ENCODE results near the gene CHRNG.

Gene CHRNG

DNA sequence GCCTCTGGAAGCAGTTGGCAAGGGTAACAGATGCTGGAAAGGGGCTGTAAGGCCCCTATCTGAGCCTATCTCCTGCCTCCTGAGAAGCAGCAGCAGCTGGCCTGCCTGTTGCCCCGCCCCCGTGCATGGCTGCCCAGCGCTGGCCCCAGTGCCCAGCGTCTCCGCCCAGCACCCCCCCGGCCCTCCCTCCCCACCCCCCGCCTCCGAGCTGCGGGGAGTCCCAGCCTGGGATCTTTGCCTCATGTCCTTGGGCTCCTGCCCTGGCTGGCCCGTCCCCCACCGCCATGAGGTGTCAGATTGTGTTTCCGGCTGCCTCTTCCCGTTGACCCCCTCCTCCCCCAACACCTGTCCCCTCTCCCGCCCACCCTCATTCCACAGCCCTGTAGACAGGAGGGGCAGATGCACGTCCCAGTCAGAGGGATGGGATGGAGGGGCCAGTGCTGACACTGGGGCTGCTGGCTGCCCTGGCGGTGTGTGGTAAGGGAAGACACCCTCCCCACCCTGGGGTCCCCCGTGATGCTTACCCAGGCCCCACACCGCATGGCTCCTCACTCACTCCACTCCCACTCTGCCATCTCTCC, 13.6 kb upstream of the CHRNG start, which contains the start of gene CHRND:
Gene CHRND, plus strand, starts transcription at position 370 of the 581 bp plus-strand sequence. Its CDS starts 56 bp downstream, at position 426.
- Histone ChIP-seq H2BK120ac (ENCODE audit: low read depth, low read length) (no peak within 1 kb of the TSS), H3K14ac (ENCODE audit: low read length in 2 of 2) (no peak within 1 kb of the TSS), H3K27ac (ENCODE audit: low read length, poor library complexity, severe bottlenecking) (no peak within 1 kb of the TSS), H2BK15ac (ENCODE audit: low read depth, poor library complexity, severe bottlenecking) (no peak within 1 kb of the TSS), H3K18ac (ENCODE audit: low read depth in 1 of 2, low read length in 2 of 2) (no peak within 1 kb of the TSS), H3K23ac (ENCODE audit: low read length in 2 of 2) (no peak within 1 kb of the TSS), H2AFZ (ENCODE audit: low read depth, low read length) (no peak within 1 kb of the TSS), H3K4me1 (ENCODE audit: control insufficient read depth, insufficient read depth, low read depth, low read length) (peaks cover 20% of the 10 kb centered on the region), H3K79me1 (replicated peaks; ENCODE audit: low read length, poor library complexity, severe bottlenecking) (no peaks in the 10 kb centered on the region), H3K4me2 (ENCODE audit: low read length, poor library complexity, severe bottlenecking) (no peak within 1 kb of the TSS), H2BK12ac (ENCODE audit: low read length in 2 of 2) (no peak within 1 kb of the TSS), H4K8ac (ENCODE audit: low read length) (no peak within 1 kb of the TSS), H2BK5ac (ENCODE audit: low read depth, low read length, poor library complexity, severe bottlenecking) (no peak within 1 kb of the TSS), H4K91ac (ENCODE audit: low read length) (no peak within 1 kb of the TSS), H3K4me3 (ENCODE audit: insufficient read depth in 1 of 2, low read depth in 1 of 2, low read length in 2 of 2) (no peak within 1 kb of the TSS), H2AK5ac (ENCODE audit: low read length, severe bottlenecking) (no peak within 1 kb of the TSS), H3K27me3 (ENCODE audit: control insufficient read depth in 1 of 2, insufficient read depth in 1 of 2, low read length in 2 of 2) (peaks cover 57 to 87% of the 10 kb centered on the region in 2 experiments), H3K9ac (ENCODE audit: low read length) (no peak within 1 kb of the TSS), H3K9me3 (ENCODE audit: control insufficient read depth, low read length) (no peaks in the 10 kb centered on the region), H3K4ac (ENCODE audit: low read depth in 1 of 2, low read length in 2 of 2) (no peak within 1 kb of the TSS), H3K36me3 (ENCODE audit: control insufficient read depth in 1 of 2, insufficient read depth in 2 of 2, low read depth in 1 of 2, low read length in 2 of 2) (no peaks in the 10 kb centered on the region)
- no peak for DNase-seq
- WGBS, result 35% methylated on average over 15 of the region's 18 CpGs

DNA sequence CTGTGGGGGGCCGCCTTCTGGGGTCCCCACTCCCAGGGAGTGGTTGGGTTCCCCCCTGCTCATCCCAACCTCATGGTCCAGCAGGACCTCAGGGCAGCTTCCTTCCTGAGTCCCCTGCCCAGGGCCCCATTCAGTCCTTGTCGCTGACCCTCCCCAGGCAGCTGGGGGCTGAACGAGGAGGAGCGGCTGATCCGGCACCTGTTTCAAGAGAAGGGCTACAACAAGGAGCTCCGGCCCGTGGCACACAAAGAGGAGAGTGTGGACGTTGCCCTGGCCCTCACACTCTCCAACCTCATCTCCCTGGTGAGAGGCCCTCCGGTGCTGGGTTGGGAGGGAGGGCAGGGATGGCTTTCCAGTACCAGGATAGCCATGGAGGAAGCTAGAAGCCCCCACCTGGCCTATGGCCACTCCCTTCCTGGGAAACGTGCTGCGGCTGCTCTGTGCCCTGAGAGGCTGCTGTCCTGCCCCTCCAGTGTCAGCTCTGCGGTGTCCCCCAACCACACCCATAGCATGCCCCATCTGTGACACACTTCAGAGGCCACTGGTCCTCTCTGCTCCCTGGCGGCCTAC, 13.0 kb upstream of the CHRNG start:
- Histone ChIP-seq H4K91ac (ENCODE audit: low read length) (no peak overlapping the region), H3K79me1 (replicated peaks; ENCODE audit: low read length, poor library complexity, severe bottlenecking) (no peaks in the 10 kb centered on the region), H3K4me1 (ENCODE audit: control insufficient read depth, insufficient read depth, low read depth, low read length) (peaks cover 20% of the 10 kb centered on the region), H3K14ac (ENCODE audit: low read length in 2 of 2) (no peak overlapping the region), H3K23ac (ENCODE audit: low read length in 2 of 2) (no peak overlapping the region), H3K36me3 (ENCODE audit: control insufficient read depth in 1 of 2, insufficient read depth in 2 of 2, low read depth in 1 of 2, low read length in 2 of 2) (no peaks in the 10 kb centered on the region), H2BK120ac (ENCODE audit: low read depth, low read length) (no peak overlapping the region), H3K9ac (ENCODE audit: low read length) (no peak overlapping the region), H2AFZ (ENCODE audit: low read depth, low read length) (no peak overlapping the region), H2BK12ac (ENCODE audit: low read length in 2 of 2) (no peak overlapping the region), H2BK5ac (ENCODE audit: low read depth, low read length, poor library complexity, severe bottlenecking) (no peak overlapping the region), H4K8ac (ENCODE audit: low read length) (no peak overlapping the region), H2AK5ac (ENCODE audit: low read length, severe bottlenecking) (no peak overlapping the region), H3K4me3 (ENCODE audit: insufficient read depth in 1 of 2, low read depth in 1 of 2, low read length in 2 of 2) (no peak overlapping the region), H3K4ac (ENCODE audit: low read depth in 1 of 2, low read length in 2 of 2) (no peak overlapping the region), H3K4me2 (ENCODE audit: low read length, poor library complexity, severe bottlenecking) (no peak overlapping the region), H2BK15ac (ENCODE audit: low read depth, poor library complexity, severe bottlenecking) (no peak overlapping the region), H3K18ac (ENCODE audit: low read depth in 1 of 2, low read length in 2 of 2) (no peak overlapping the region), H3K27ac (ENCODE audit: low read length, poor library complexity, severe bottlenecking) (no peak overlapping the region), H3K27me3 (ENCODE audit: control insufficient read depth in 1 of 2, insufficient read depth in 1 of 2, low read length in 2 of 2) (peaks cover 51 to 87% of the 10 kb centered on the region in 2 experiments), H3K9me3 (ENCODE audit: control insufficient read depth, low read length) (no peaks in the 10 kb centered on the region)
- WGBS, result 82% methylated on average over 11 of the region's 13 CpGs
- DNase-seq, result no peak

DNA sequence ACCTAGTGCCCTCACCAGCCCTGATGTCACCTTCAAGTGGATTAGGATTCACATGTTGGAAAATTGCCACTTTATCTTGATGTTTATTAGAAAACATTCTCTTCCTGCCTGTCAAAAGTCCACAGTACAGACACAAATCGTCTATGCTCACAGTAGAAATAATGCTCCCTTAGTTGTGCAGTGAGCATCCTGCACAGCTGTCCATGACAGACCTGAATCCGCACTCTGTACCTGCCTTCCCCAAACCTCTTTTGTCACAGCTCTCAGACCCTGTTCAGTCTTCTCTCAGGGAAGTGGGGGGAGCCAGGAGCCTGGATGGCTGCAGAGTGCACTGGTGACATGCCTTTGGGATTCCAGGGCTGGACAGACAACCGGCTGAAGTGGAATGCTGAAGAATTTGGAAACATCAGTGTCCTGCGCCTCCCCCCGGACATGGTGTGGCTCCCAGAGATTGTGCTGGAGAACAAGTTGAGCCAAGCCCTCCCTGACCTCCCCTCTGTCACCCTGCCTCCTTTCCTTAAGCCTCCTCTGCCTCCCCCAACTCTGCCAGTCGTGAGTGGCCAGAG, 11.5 kb upstream of the CHRNG start:
- no peak overlapping the region for H4K91ac ChIP-seq (ENCODE audit: low read length)
- H3K4me3 ChIP-seq (ENCODE audit: insufficient read depth in 1 of 2, low read depth in 1 of 2, low read length in 2 of 2), result no peak overlapping the region
- no peak overlapping the region for H2BK15ac ChIP-seq (ENCODE audit: low read depth, poor library complexity, severe bottlenecking)
- H2BK12ac ChIP-seq (ENCODE audit: low read length in 2 of 2), result no peak overlapping the region
- no peaks in the 10 kb centered on the region for H3K9me3 ChIP-seq (ENCODE audit: control insufficient read depth, low read length)
- no peak overlapping the region for H2AFZ ChIP-seq (ENCODE audit: low read depth, low read length)
- no peak overlapping the region for H2AK5ac ChIP-seq (ENCODE audit: low read length, severe bottlenecking)
- H3K4me1 ChIP-seq (ENCODE audit: control insufficient read depth, insufficient read depth, low read depth, low read length), result peaks cover 11% of the 10 kb centered on the region
- DNase-seq, result no peak
- no peak overlapping the region for H3K18ac ChIP-seq (ENCODE audit: low read depth in 1 of 2, low read length in 2 of 2)
- H3K79me1 ChIP-seq (replicated peaks; ENCODE audit: low read length, poor library complexity, severe bottlenecking), result no peaks in the 10 kb centered on the region
- H3K14ac ChIP-seq (ENCODE audit: low read length in 2 of 2), result no peak overlapping the region
- H3K4ac ChIP-seq (ENCODE audit: low read depth in 1 of 2, low read length in 2 of 2), result no peak overlapping the region
- no peak overlapping the region for H2BK5ac ChIP-seq (ENCODE audit: low read depth, low read length, poor library complexity, severe bottlenecking)
- H3K36me3 ChIP-seq (ENCODE audit: control insufficient read depth in 1 of 2, insufficient read depth in 2 of 2, low read depth in 1 of 2, low read length in 2 of 2), result no peaks in the 10 kb centered on the region
- H2BK120ac ChIP-seq (ENCODE audit: low read depth, low read length), result no peak overlapping the region
- H3K23ac ChIP-seq (ENCODE audit: low read length in 2 of 2), result no peak overlapping the region
- no peak overlapping the region for H3K27ac ChIP-seq (ENCODE audit: low read length, poor library complexity, severe bottlenecking)
- H3K27me3 ChIP-seq (ENCODE audit: control insufficient read depth in 1 of 2, insufficient read depth in 1 of 2, low read length in 2 of 2), result peaks cover 40 to 79% of the 10 kb centered on the region in 2 experiments
- WGBS, result 77% methylated on average over 5 of the region's 6 CpGs
- H4K8ac ChIP-seq (ENCODE audit: low read length), result no peak overlapping the region
- H3K4me2 ChIP-seq (ENCODE audit: low read length, poor library complexity, severe bottlenecking), result no peak overlapping the region
- no peak overlapping the region for H3K9ac ChIP-seq (ENCODE audit: low read length)

DNA sequence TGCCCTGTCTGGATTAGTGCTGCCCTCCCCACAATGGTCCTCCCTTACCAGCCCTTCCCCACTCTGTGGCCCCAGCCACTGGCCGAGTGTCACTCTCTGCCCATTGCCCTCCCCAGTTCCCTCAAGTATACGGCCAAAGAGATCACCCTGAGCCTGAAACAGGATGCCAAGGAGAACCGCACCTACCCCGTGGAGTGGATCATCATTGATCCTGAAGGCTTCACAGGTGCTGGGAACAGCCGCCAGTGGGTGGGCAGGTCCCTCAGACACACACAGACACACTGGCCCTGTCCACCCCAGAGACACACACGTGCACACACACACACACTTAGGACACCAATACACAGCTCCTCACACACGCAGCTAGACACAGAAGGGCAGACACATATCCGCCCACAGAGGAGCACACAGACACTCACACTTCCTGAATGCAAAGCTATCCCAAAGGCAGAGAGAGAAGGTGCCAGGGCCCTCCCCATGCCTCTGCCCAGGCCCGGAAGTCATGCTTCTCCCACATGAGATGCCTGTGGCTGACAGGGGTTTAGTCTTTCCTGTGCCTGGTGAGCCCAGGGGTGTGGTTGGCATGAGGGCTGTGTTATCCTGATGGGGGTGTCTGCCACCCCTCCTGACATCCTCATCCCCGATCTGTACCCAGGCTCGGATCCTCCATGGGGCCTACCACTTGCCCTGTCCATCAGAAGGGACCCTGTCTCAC, 10.6 kb upstream of the CHRNG start:
- no peak overlapping the region for H3K4ac ChIP-seq (ENCODE audit: low read depth in 1 of 2, low read length in 2 of 2)
- H4K91ac ChIP-seq (ENCODE audit: low read length), result no peak overlapping the region
- 81% methylated on average over 11 of the region's 11 CpGs for WGBS
- H3K4me2 ChIP-seq (ENCODE audit: low read length, poor library complexity, severe bottlenecking), result no peak overlapping the region
- H2AFZ ChIP-seq (ENCODE audit: low read depth, low read length), result no peak overlapping the region
- no peak overlapping the region for H3K9ac ChIP-seq (ENCODE audit: low read length)
- no peak overlapping the region for H2AK5ac ChIP-seq (ENCODE audit: low read length, severe bottlenecking)
- H2BK12ac ChIP-seq (ENCODE audit: low read length in 2 of 2), result no peak overlapping the region
- H3K36me3 ChIP-seq (ENCODE audit: control insufficient read depth in 1 of 2, insufficient read depth in 2 of 2, low read depth in 1 of 2, low read length in 2 of 2), result no peaks in the 10 kb centered on the region
- H3K18ac ChIP-seq (ENCODE audit: low read depth in 1 of 2, low read length in 2 of 2), result no peak overlapping the region
- H2BK5ac ChIP-seq (ENCODE audit: low read depth, low read length, poor library complexity, severe bottlenecking), result no peak overlapping the region
- H3K27ac ChIP-seq (ENCODE audit: low read length, poor library complexity, severe bottlenecking), result no peak overlapping the region
- H3K27me3 ChIP-seq (ENCODE audit: control insufficient read depth in 1 of 2, insufficient read depth in 1 of 2, low read length in 2 of 2), result peaks cover 34 to 70% of the 10 kb centered on the region in 2 experiments
- no peak overlapping the region for H3K23ac ChIP-seq (ENCODE audit: low read length in 2 of 2)
- H3K9me3 ChIP-seq (ENCODE audit: control insufficient read depth, low read length), result no peaks in the 10 kb centered on the region
- H3K4me3 ChIP-seq (ENCODE audit: insufficient read depth in 1 of 2, low read depth in 1 of 2, low read length in 2 of 2), result no peak overlapping the region
- DNase-seq, result no peak
- H2BK15ac ChIP-seq (ENCODE audit: low read depth, poor library complexity, severe bottlenecking), result no peak overlapping the region
- peaks cover 6% of the 10 kb centered on the region for H3K4me1 ChIP-seq (ENCODE audit: control insufficient read depth, insufficient read depth, low read depth, low read length)
- no peak overlapping the region for H3K14ac ChIP-seq (ENCODE audit: low read length in 2 of 2)
- H3K79me1 ChIP-seq (replicated peaks; ENCODE audit: low read length, poor library complexity, severe bottlenecking), result no peaks in the 10 kb centered on the region
- no peak overlapping the region for H4K8ac ChIP-seq (ENCODE audit: low read length)
- H2BK120ac ChIP-seq (ENCODE audit: low read depth, low read length), result no peak overlapping the region

Measured in mesenchymal stem cell (in vitro differentiated cells and primary cell).